GM23338 (cell line): ENCODE data around the gene DLGAP5. TPM values are rescaled to one million over a fixed set of nuclear protein-coding genes. Genes with fewer than 3 reads are reported as not detected.
A peak's percentile ranks its signal among the peaks of the same experiment; 100 is the strongest.

Experiments used
- ATAC-seq: fragments of 200-7000 bp; cut with Tn5 transposase; 3 replicates; pipeline ENCODE4 v1.9.1; 2020
- DNase-seq: peaks from one replicate; pipeline ENCODE4 v3.0.0-alpha.2; 2015; ENCODE audit warnings: low spot score
- H2AFZ ChIP-seq: fragments of 200-600 bp; sonication (generic); 2 replicates; pipeline ENCODE4 v1.8.0; 2016; ENCODE audit warnings: antibody characterized with exemption, mild to moderate bottlenecking, moderate library complexity
- H3F3A ChIP-seq: fragments of 200-600 bp; sonication (generic); replicated peaks from 2 replicates; pipeline ENCODE4 v1.8.0; 2017; ENCODE audit warnings: antibody characterized with exemption, mixed run types, low read depth
- H3K27ac ChIP-seq: fragments of 200-600 bp; sonication (generic); 2 replicates; pipeline ENCODE4 v1.6.1; 2016; ENCODE audit warnings: low read depth
- H3K27me3 ChIP-seq: fragments of 200-600 bp; sonication (generic); 2 replicates; pipeline ENCODE4 v1.8.0; 2016; ENCODE audit warnings: mild to moderate bottlenecking, mixed run types, moderate library complexity; ENCODE audit not compliant: insufficient read depth
- H3K36me3 ChIP-seq: fragments of 200-600 bp; sonication (generic); 2 replicates; pipeline ENCODE4 v1.8.0; 2016; ENCODE audit warnings: mild to moderate bottlenecking; ENCODE audit not compliant: insufficient read depth
- H3K4me1 ChIP-seq: fragments of 200-600 bp; sonication (generic); 2 replicates; pipeline ENCODE4 v1.8.0; 2016; ENCODE audit warnings: mild to moderate bottlenecking, moderate library complexity; ENCODE audit not compliant: insufficient read depth
- H3K4me2 ChIP-seq: fragments of 200-600 bp; sonication (generic); 2 replicates; pipeline ENCODE4 v1.7.1; 2017; ENCODE audit warnings: mixed run types
- H3K4me3 ChIP-seq: fragments of 200-600 bp; sonication (generic); 2 replicates; pipeline ENCODE4 v1.6.1; 2016; ENCODE audit warnings: mixed run types
- H3K79me2 ChIP-seq: fragments of 200-600 bp; sonication (generic); replicated peaks from 2 replicates; pipeline ENCODE4 v1.8.0; 2017; ENCODE audit warnings: mild to moderate bottlenecking; ENCODE audit not compliant: insufficient read depth
- H3K9me2 ChIP-seq: fragments of 200-600 bp; sonication (generic); 2 replicates; pipeline ENCODE4 v1.8.0; 2017; ENCODE audit not compliant: insufficient read depth
- H4K20me1 ChIP-seq: fragments of 200-600 bp; sonication (generic); replicated peaks from 2 replicates; pipeline ENCODE4 v1.8.0; 2017; ENCODE audit warnings: mild to moderate bottlenecking; ENCODE audit not compliant: insufficient read depth
- H3K27ac Mint-ChIP-seq: 2 replicates; pipeline ENCODE4 v1.8.0; 2020; ENCODE audit warnings: inconsistent platforms, mild to moderate bottlenecking, moderate library complexity, mixed read lengths
- H3K27me3 Mint-ChIP-seq: 3 replicates; pipeline ENCODE4 v1.8.0; 2022; ENCODE audit warnings: low read depth, mild to moderate bottlenecking, moderate library complexity, mixed read lengths, inconsistent platforms; ENCODE audit not compliant: insufficient read depth, poor library complexity
- H3K36me3 Mint-ChIP-seq: 3 replicates; pipeline ENCODE4 v1.8.0; 2021; ENCODE audit warnings: low read depth, mild to moderate bottlenecking, inconsistent platforms, moderate library complexity, mixed read lengths
- H3K4me1 Mint-ChIP-seq: 3 replicates; pipeline ENCODE4 v1.8.0; 2020; ENCODE audit warnings: mild to moderate bottlenecking, inconsistent platforms, mixed read lengths
- H3K4me3 Mint-ChIP-seq: 3 replicates; pipeline ENCODE4 v1.8.0; 2021; ENCODE audit warnings: moderate library complexity, mild to moderate bottlenecking, inconsistent platforms, mixed read lengths
- H3K9me3 Mint-ChIP-seq: 3 replicates; pipeline ENCODE4 v1.8.0; 2020; ENCODE audit warnings: moderate library complexity, mild to moderate bottlenecking, inconsistent platforms, mixed read lengths
- ETS1 ChIP-seq: IDR thresholded peaks from 2 replicates; pipeline ENCODE4 v1.6.1; 2016; ENCODE audit warnings: antibody characterized with exemption
- EZH2 ChIP-seq: fragments of 200-600 bp; sonication (generic); IDR thresholded peaks from one replicate; pipeline ENCODE4 v1.8.0; 2017; ENCODE audit warnings: antibody characterized with exemption, mild to moderate bottlenecking, low read depth; ENCODE audit not compliant: unreplicated experiment
- EZH2phosphoT487 ChIP-seq: fragments of 200-600 bp; sonication (generic); IDR thresholded peaks from one replicate; pipeline ENCODE4 v1.8.1; 2018; ENCODE audit warnings: antibody characterized with exemption; ENCODE audit not compliant: unreplicated experiment
- JUNB ChIP-seq: IDR thresholded peaks from one replicate; pipeline ENCODE4 v1.6.1; 2016; ENCODE audit warnings: antibody characterized with exemption; ENCODE audit not compliant: unreplicated experiment
- NANOG ChIP-seq: IDR thresholded peaks from 2 replicates; pipeline ENCODE4 v1.6.1; 2016; ENCODE audit warnings: antibody characterized with exemption, borderline replicate concordance
- POLR2AphosphoS5 ChIP-seq: IDR thresholded peaks from 2 replicates; pipeline ENCODE4 v1.6.1; 2016; ENCODE audit warnings: antibody characterized with exemption, low read depth
- REST ChIP-seq: IDR thresholded peaks from one replicate; pipeline ENCODE4 v1.6.1; 2018; ENCODE audit warnings: antibody characterized with exemption; ENCODE audit not compliant: unreplicated experiment
- ZNF114 ChIP-seq: fragments of 250-450 bp; sonication (Bioruptor Pico); IDR thresholded peaks from 2 replicates; pipeline ENCODE4 v1.5.0; 2020; ENCODE audit warnings: mild to moderate bottlenecking, moderate library complexity
- ZNF462 ChIP-seq: fragments of 250-450 bp; sonication (Bioruptor Pico); IDR thresholded peaks from 2 replicates; pipeline ENCODE4 v1.5.0; 2020; ENCODE audit warnings: mild to moderate bottlenecking, moderate library complexity
- polyA plus RNA-seq: library from polyadenylated mRNA; unstranded; fragments of >200 nt; fragmentation: Nextera tagmentation; extraction: Ambion mirVana; gene quantifications from 2 replicates; pipeline ENCODE4 v1.2.1, GENCODE V29; 2016
- total RNA-seq: library from RNA; depleted of rRNA; stranded (reverse); fragments of >200 nt; shearing (Covaris generic); gene quantifications from 2 replicates; pipeline ENCODE4 v1.2.3, GENCODE V29; 2014

Gene DLGAP5
- total and polyA plus RNA-seq, 2 experiments from 2014 or later = 110 to 117 TPM

- H3K27me3 Mint-ChIP-seq = peaks cover 6% of the 10 kb centered on the region
- no peaks in the 10 kb centered on the region for H3K36me3 ChIP-seq
- 0 out of 2 replicates have a peak overlapping the region, but pooled peaks have one; percentile 29 for H2AFZ ChIP-seq
- ATAC-seq (no peak), DNase-seq (no peak)
- H3K4me1 Mint-ChIP-seq = peaks cover 32% of the 10 kb centered on the region
- H3K4me3 Mint-ChIP-seq = no peak overlapping the region
- no peaks in the 10 kb centered on the region for H3K79me2 ChIP-seq
- no peaks in the 10 kb centered on the region for H3F3A ChIP-seq
- H3K27ac ChIP-seq = no peak overlapping the region
- H3K27me3 ChIP-seq = no peaks in the 10 kb centered on the region
- peaks cover 22% of the 10 kb centered on the region for H3K4me1 ChIP-seq
- H3K36me3 Mint-ChIP-seq = 0 out of 3 replicates have a peak, but pooled peaks cover 3% of the 10 kb centered on the region
- H3K4me2 ChIP-seq = no peak overlapping the region
- H3K27ac Mint-ChIP-seq = no peak overlapping the region
- H3K9me2 ChIP-seq = no peaks in the 10 kb centered on the region
- peaks cover 3% of the 10 kb centered on the region; the same call in 1 of the 3 replicates for H3K9me3 Mint-ChIP-seq
- no peak overlapping the region for H3K4me3 ChIP-seq
- H4K20me1 ChIP-seq = no peaks in the 10 kb centered on the region
- TF ChIP-seq JUNB = no peak
- no peak for TF ChIP-seq POLR2AphosphoS5
- no peak for TF ChIP-seq EZH2phosphoT487
Measured at GRCh38 chr14:55105991-55106390, 85.4 kb downstream of the DLGAP5 start.

- 0 out of 3 replicates have a peak, but pooled peaks cover 3% of the 10 kb centered on the region for H3K36me3 Mint-ChIP-seq
- peak overlapping the region; percentile 77 for H2AFZ ChIP-seq
- no peaks in the 10 kb centered on the region for H3F3A ChIP-seq
- H3K27ac ChIP-seq = no peak overlapping the region
- no peaks in the 10 kb centered on the region for H3K79me2 ChIP-seq
- peak overlapping the region; percentile 26; the same call in 1 of the 2 replicates for H3K27ac Mint-ChIP-seq
- no peak for ATAC-seq
- peaks cover 35% of the 10 kb centered on the region for H3K4me1 Mint-ChIP-seq
- DNase-seq = no peak
- no peak overlapping the region for H3K4me3 Mint-ChIP-seq
- no peak overlapping the region for H3K4me2 ChIP-seq
- peaks cover 3% of the 10 kb centered on the region; the same call in 1 of the 3 replicates for H3K9me3 Mint-ChIP-seq
- no peaks in the 10 kb centered on the region for H4K20me1 ChIP-seq
- H3K36me3 ChIP-seq = no peaks in the 10 kb centered on the region
- H3K4me1 ChIP-seq = peaks cover 22% of the 10 kb centered on the region
- peaks cover 6% of the 10 kb centered on the region for H3K27me3 Mint-ChIP-seq
- no peaks in the 10 kb centered on the region for H3K27me3 ChIP-seq
- no peak overlapping the region for H3K4me3 ChIP-seq
- no peaks in the 10 kb centered on the region for H3K9me2 ChIP-seq
- TF ChIP-seq NANOG = no peak
- TF ChIP-seq ZNF462 (CRISPR knock-in tag) = no peak
- no peak for TF ChIP-seq POLR2AphosphoS5
- no peak for TF ChIP-seq ZNF114 (CRISPR knock-in tag)
- TF ChIP-seq EZH2phosphoT487 = no peak
- no peak for TF ChIP-seq REST
- TF ChIP-seq ETS1 = no peak
- TF ChIP-seq EZH2 = no peak
Measured at GRCh38 chr14:55103971-55104954, 87.1 kb downstream of the DLGAP5 start.
